ENCODE results near the gene XPNPEP3. TPM values are rescaled to one million over a fixed set of nuclear protein-coding genes. Genes with fewer than 3 reads are reported as not detected.
A peak's percentile ranks its signal among the peaks of the same experiment; 100 is the strongest.
"Not testable (repeated sequence)": the region's sequence is repeated elsewhere in the genome, so short reads cannot be mapped to it uniquely, and the experiment has no call there.

The XPNPEP3 gene
- polyA plus RNA-seq, 4 donors = 15.7 to 25.8 (median 20.5) TPM

GRCh38 chr22:40855979-40856512 lies 902 bp upstream of the XPNPEP3 start:
- DNase-seq (ENCODE audit: low read depth in 4 of 4, low spot score in 3 of 4) = peak in 1 of 4 donors; percentile 25

GRCh38 chr22:40857309-40857855 lies 434 bp downstream of the XPNPEP3 start:
- DNase-seq (ENCODE audit: low read depth in 4 of 4, low spot score in 3 of 4) = no peak

- DNase-seq (ENCODE audit: low read depth in 4 of 4, low spot score in 3 of 4) = no peak
These were observed 5.1 kb downstream of the XPNPEP3 start, which contains the start of gene DNAJB7 for GRCh38 chr22:40862013-40862412. DNAJB7 (minus strand) TSS chr22:40862113; CDS start chr22:40861994, 119 bp downstream.

GRCh38 chr22:40862537-40862936 lies 5.6 kb downstream of the XPNPEP3 start:
- DNase-seq (ENCODE audit: low read depth in 4 of 4, low spot score in 3 of 4) = no peak

GRCh38 chr22:40867109-40867508 lies 10.2 kb downstream of the XPNPEP3 start:
- no peak for DNase-seq (ENCODE audit: low read depth in 4 of 4, low spot score in 3 of 4)

- DNase-seq (ENCODE audit: low read depth in 4 of 4, low spot score in 3 of 4) = not testable (repeated sequence)
These were observed 11.4 kb downstream of the XPNPEP3 start for GRCh38 chr22:40868379-40868778.

- DNase-seq (ENCODE audit: low read depth in 4 of 4, low spot score in 3 of 4) = no peak
These were observed 17.1 kb downstream of the XPNPEP3 start for GRCh38 chr22:40874016-40874415.

- no peak for DNase-seq (ENCODE audit: low read depth in 4 of 4, low spot score in 3 of 4)
These were observed 18.2 kb downstream of the XPNPEP3 start for GRCh38 chr22:40875111-40875510.

- no peak for DNase-seq (ENCODE audit: low read depth in 4 of 4, low spot score in 3 of 4)
These were observed 20.0 kb downstream of the XPNPEP3 start for GRCh38 chr22:40876907-40877306.

GRCh38 chr22:40877488-40877887 lies 20.5 kb downstream of the XPNPEP3 start:
- no peak for DNase-seq (ENCODE audit: low read depth in 4 of 4, low spot score in 3 of 4)

- no peak for DNase-seq (ENCODE audit: low read depth in 4 of 4, low spot score in 3 of 4)
These were observed 22.0 kb downstream of the XPNPEP3 start for GRCh38 chr22:40878922-40879321.

GRCh38 chr22:40889116-40889515 lies 32.2 kb downstream of the XPNPEP3 start:
- no peak for DNase-seq (ENCODE audit: low read depth in 4 of 4, low spot score in 3 of 4)

- no peak for DNase-seq (ENCODE audit: low read depth in 4 of 4, low spot score in 3 of 4)
These were observed 33.9 kb downstream of the XPNPEP3 start for GRCh38 chr22:40890881-40891280.

- no peak for DNase-seq (ENCODE audit: low read depth in 4 of 4, low spot score in 3 of 4)
These were observed 37.5 kb downstream of the XPNPEP3 start for GRCh38 chr22:40894417-40894816.

- DNase-seq (ENCODE audit: low read depth in 4 of 4, low spot score in 3 of 4) = peak; percentile 21 to 44 (median 24)
These were observed 42.0 kb downstream of the XPNPEP3 start for GRCh38 chr22:40898850-40899357.

- DNase-seq (ENCODE audit: low read depth in 4 of 4, low spot score in 3 of 4) = no peak
These were observed 47.2 kb downstream of the XPNPEP3 start for GRCh38 chr22:40904101-40904500.

- no peak for DNase-seq (ENCODE audit: low read depth in 4 of 4, low spot score in 3 of 4)
These were observed 51.9 kb downstream of the XPNPEP3 start for GRCh38 chr22:40908895-40909294.

GRCh38 chr22:40911772-40912171 lies 54.8 kb downstream of the XPNPEP3 start:
- no peak for DNase-seq (ENCODE audit: low read depth in 4 of 4, low spot score in 3 of 4)

- not testable (repeated sequence) for DNase-seq (ENCODE audit: low read depth in 4 of 4, low spot score in 3 of 4)
These were observed 56.0 kb downstream of the XPNPEP3 start for GRCh38 chr22:40912987-40913386.

- DNase-seq (ENCODE audit: low read depth in 4 of 4, low spot score in 3 of 4) = no peak
These were observed 62.5 kb downstream of the XPNPEP3 start for GRCh38 chr22:40919446-40919845.

- no peak for DNase-seq (ENCODE audit: low read depth in 4 of 4, low spot score in 3 of 4)
These were observed 63.6 kb downstream of the XPNPEP3 start for GRCh38 chr22:40920526-40920925.

All from right renal pelvis (tissue), 4 donors.